VCaP (cell line): Measurements from ENCODE around the gene PARD3B.

Source experiments
- H3K27ac ChIP-seq: fragments of 450-650 bp; 2 replicates; pipeline ENCODE4 v1.5.1; 2017
- CTCF ChIP-seq: fragments of 450-650 bp; conservative IDR thresholded peaks from 2 replicates; pipeline ENCODE4 v1.5.1; 2017; ENCODE audit warnings: mild to moderate bottlenecking, moderate library complexity

Gene PARD3B

GRCh38 chr2:205014201-205014600, 468.9 kb downstream of the PARD3B start:
- H3K27ac ChIP-seq: no peak overlapping the region
- TF ChIP-seq CTCF: no peak

DNA sequence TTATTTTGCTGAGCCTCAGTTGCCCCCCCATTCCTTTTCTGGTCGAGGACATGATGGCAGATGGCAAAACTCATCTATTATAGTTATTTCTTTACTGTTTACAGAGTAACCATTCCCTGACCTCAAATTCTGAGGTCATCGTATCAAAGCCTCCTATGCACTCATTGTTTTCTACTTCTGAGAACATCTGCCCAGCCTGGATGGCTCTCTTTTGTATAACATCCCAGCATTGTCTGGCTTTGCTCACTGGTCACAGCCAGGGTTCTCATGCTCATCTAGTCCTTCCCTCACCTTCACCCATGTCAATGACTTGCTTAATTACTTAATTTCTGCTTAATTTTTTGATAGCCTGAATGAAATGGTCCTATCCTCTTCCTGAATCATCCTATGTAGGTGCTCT, 472.1 kb downstream of the PARD3B start:
- no peak for TF ChIP-seq CTCF
- no peak overlapping the region for H3K27ac ChIP-seq

DNA sequence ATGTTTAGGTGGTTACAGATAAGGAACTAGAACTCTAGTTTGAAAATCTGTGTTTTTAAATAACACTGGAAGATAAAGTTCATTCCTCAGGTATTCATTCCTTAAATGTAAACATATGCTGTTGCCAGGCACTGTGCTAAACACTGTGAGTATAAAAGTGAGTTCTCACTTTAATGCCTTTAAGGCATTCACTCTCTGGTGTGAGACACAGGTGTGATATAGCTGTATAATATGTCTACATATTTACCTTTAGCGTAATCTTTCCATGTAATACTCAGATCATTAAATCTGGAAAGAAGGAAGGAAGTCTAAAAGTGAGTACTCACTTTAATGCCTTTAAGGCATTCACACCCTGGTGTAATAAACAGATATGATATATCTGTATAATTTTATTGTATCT, 472.6 kb downstream of the PARD3B start:
- TF ChIP-seq CTCF: no peak
- H3K27ac ChIP-seq: no peak overlapping the region

DNA sequence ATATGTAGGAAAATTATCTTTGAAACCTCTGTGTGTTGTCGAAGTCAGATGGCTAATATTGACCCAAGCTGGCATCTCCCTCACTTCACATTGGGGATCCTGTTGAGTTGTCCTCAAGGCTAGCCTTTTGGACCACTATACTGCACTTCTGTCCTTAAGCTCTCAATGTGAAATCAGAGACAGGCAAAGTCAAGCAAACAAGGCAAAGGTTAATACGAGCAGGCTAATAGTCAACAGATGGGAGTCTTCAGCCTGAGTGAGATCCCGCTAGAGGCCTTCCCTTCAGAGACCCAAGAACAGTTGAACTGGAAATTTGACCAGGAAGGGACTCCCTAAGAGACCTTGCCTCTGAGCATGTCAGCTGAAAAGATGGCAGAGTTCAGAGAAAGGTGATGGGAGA, 475.4 kb downstream of the PARD3B start:
- no peak for TF ChIP-seq CTCF
- H3K27ac ChIP-seq: no peak overlapping the region

GRCh38 chr2:205022841-205023240, 477.6 kb downstream of the PARD3B start:
- H3K27ac ChIP-seq: no peak overlapping the region
- TF ChIP-seq CTCF: no peak

- H3K27ac ChIP-seq: no peak overlapping the region; the same call in 1 of the 2 replicates
- no peak for TF ChIP-seq CTCF
Measured at GRCh38 chr2:205024822-205025518, 479.7 kb downstream of the PARD3B start.

GRCh38 chr2:205025580-205026240, 480.4 kb downstream of the PARD3B start:
- peak overlapping the region; percentile 37; the same call in 1 of the 2 replicates for H3K27ac ChIP-seq

More at GRCh38 chr2:205025580-205026240, 480.4 kb downstream of the PARD3B start:
- TF ChIP-seq CTCF: no peak
